Fibroblast of lung (primary cell): ENCODE data around the gene BAIAP2.

Experiments
- CTCF ChIP-seq, 2 donors: IDR thresholded peaks in 1 of 2; conservative IDR thresholded peaks in 1 of 2; 1 replicate in 1 of 2; 2 replicates in 1 of 2; pipeline ENCODE4 v1.5.1; 2011 to 2012; ENCODE audit warnings: low read length in 2 of 2, control low read depth in 1 of 2, inconsistent platforms in 1 of 2, low read depth in 1 of 2, mild to moderate bottlenecking in 1 of 2
- EZH2 ChIP-seq: IDR thresholded peaks from 2 replicates; pipeline ENCODE4 v1.5.1; 2012; ENCODE audit warnings: low read length, control low read depth, mild to moderate bottlenecking; ENCODE audit errors: missing control alignments

- no peak for TF ChIP-seq CTCF (conservative IDR thresholded peaks at IDR 0.05 in 1 of 2, IDR thresholded peaks at IDR 0.05 in 1 of 2; ENCODE audit: low read depth in 1 of 2, low read length in 2 of 2)
- no peak for TF ChIP-seq EZH2
These were observed 47.0 kb upstream of the BAIAP2 start for GRCh38 chr17:80987941-80988461.
